ENCODE data around the gene DHX40. TPM values are rescaled to one million over a fixed set of nuclear protein-coding genes. Genes with fewer than 3 reads are reported as not detected.

DHX40 gene
- total RNA-seq, 4 donors from 2014 or later: 10.5 to 42.0 (median 25.0) TPM

GRCh38 chr17:59634632-59635541, 69.5 kb downstream of the DHX40 start:
- Histone ChIP-seq H3K36me3 (peaks cover 0 to 2% (median 0%) of the 10 kb centered on the region in 3 donors), H3K4me3 (no peak overlapping the region), H3K9me3 (no peaks in the 10 kb centered on the region), H3K27ac (peak overlapping the region in 1 of 4 donors; percentile 51), H3K27me3 (no peaks in the 10 kb centered on the region), H3K4me1 (peaks cover 6 to 66% (median 17%) of the 10 kb centered on the region in 3 donors)
- WGBS, 2 donors: 70 to 73% methylated on average over 3 of the region's 3 CpGs
- no peak for TF ChIP-seq CTCF (IDR thresholded peaks at IDR 0.05)
- no peak for TF ChIP-seq POLR2A (IDR thresholded peaks at IDR 0.05)
- DNase-seq: no peak
- intact Hi-C loops (cut with DNase I): no loop called here

DNA sequence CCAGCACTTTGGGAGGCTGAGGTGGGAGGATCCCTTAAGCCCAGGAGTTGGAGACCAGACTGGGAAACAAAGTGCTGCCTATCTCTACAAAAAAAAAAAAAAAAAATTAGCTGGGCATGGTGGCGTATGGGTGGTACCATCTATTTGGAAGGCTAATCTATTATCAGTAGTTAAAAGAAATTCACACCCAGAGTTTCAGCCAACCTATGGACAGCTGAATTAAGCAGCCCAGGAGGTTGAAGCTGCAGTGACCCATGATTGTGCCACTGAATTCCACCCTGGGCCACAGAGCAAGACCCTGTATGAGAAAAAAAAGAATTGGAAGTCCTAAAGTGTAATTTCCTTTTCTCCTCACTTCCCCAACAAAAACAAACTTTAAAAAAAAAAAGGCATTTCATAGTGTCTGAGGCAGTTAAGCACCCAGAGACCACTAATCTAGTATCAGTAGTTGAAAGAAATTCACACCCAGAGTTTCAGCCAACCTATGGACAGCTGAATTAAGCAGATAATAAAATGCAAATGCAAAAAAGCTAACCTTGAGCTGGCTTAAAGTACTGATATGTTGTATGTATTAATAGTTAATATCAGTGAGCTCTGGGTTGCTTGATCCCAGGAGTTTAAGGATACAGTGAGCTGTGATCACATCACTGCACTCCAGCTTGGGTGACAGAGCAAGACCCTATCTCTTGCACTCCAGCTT, 72.4 kb downstream of the DHX40 start:
- no peaks in the 10 kb centered on the region for H3K27me3 ChIP-seq

GRCh38 chr17:59638553-59638952, 73.1 kb downstream of the DHX40 start:
- Histone ChIP-seq H3K9me3 (no peaks in the 10 kb centered on the region), H3K4me1 (peaks cover 17 to 75% (median 31%) of the 10 kb centered on the region in 3 donors), H3K27ac (no peak overlapping the region), H3K36me3 (peaks cover 0 to 8% (median 0%) of the 10 kb centered on the region in 3 donors), H3K27me3 (no peaks in the 10 kb centered on the region), H3K4me3 (no peak overlapping the region)
- TF ChIP-seq CTCF (IDR thresholded peaks at IDR 0.05): no peak
- no peak for TF ChIP-seq POLR2A (IDR thresholded peaks at IDR 0.05)
- intact Hi-C loops (cut with DNase I): no loop called here
- 83 to 87% methylated on average over 10 of the region's 10 CpGs for WGBS, 2 donors
- DNase-seq: no peak

More for the DNA sequence above, 72.4 kb downstream of the DHX40 start:
- intact Hi-C loops (cut with DNase I): no loop called here
- H3K4me1 ChIP-seq: peaks cover 16 to 75% (median 29%) of the 10 kb centered on the region in 3 donors
- H3K4me3 ChIP-seq: no peak overlapping the region
- no peak for TF ChIP-seq CTCF (IDR thresholded peaks at IDR 0.05)
- TF ChIP-seq POLR2A (IDR thresholded peaks at IDR 0.05): no peak
- H3K9me3 ChIP-seq: no peaks in the 10 kb centered on the region
- DNase-seq: no peak
- WGBS, 2 donors: 100% methylated on average over 1 of the region's 1 CpG
- H3K27ac ChIP-seq: no peak overlapping the region
- peaks cover 0 to 8% (median 0%) of the 10 kb centered on the region in 3 donors for H3K36me3 ChIP-seq

- H3K27me3 ChIP-seq: no peaks in the 10 kb centered on the region
- no peak for DNase-seq
- no peak overlapping the region for H3K27ac ChIP-seq
- H3K4me3 ChIP-seq: no peak overlapping the region
- intact Hi-C loops (cut with DNase I): no loop called here
- H3K36me3 ChIP-seq: peaks cover 0 to 39% (median 0%) of the 10 kb centered on the region in 3 donors
- WGBS, 2 donors: 44 to 45% methylated on average over 2 of the region's 2 CpGs
- H3K4me1 ChIP-seq: peaks cover 11 to 56% (median 19%) of the 10 kb centered on the region in 3 donors
- no peaks in the 10 kb centered on the region for H3K9me3 ChIP-seq
- no peak for TF ChIP-seq CTCF (IDR thresholded peaks at IDR 0.05)
- no peak for TF ChIP-seq POLR2A (IDR thresholded peaks at IDR 0.05)
Observed at GRCh38 chr17:59641799-59642484, 76.5 kb downstream of the DHX40 start.
